HepG2 (cell line): ENCODE measurements around the gene MBD4. TPM values are rescaled to one million over a fixed set of nuclear protein-coding genes. Genes with fewer than 3 reads are reported as not detected.

Source experiments
- CREB3 ChIP-seq: sonication (generic); formaldehyde crosslinking; IDR thresholded peaks from 2 replicates; pipeline ENCODE4 v1.5.0; 2020; ENCODE audit warnings: missing genetic modification reagents
- EP300 ChIP-seq, 3 experiments: sonication (generic) in 1 of 3; formaldehyde crosslinking in 1 of 3; IDR thresholded peaks; 2 replicates each; pipeline versions ENCODE4 v1.5.1 to v1.6.1; 2011 to 2020; ENCODE audit warnings: low read depth in 2 of 3, low read length in 2 of 3, borderline replicate concordance in 1 of 3, improper control_type of control experiment in 1 of 3, mild to moderate bottlenecking in 1 of 3, missing genetic modification reagents in 1 of 3, moderate library complexity in 1 of 3
- HDAC2 ChIP-seq: sonication (generic); formaldehyde crosslinking; IDR thresholded peaks from 2 replicates; pipeline ENCODE4 v1.4.0; 2020; ENCODE audit warnings: missing genetic modification reagents
- HOXA7 ChIP-seq: sonication (generic); formaldehyde crosslinking; IDR thresholded peaks from 2 replicates; pipeline ENCODE4 v1.8.1; 2022; ENCODE audit warnings: mild to moderate bottlenecking, missing genetic modification reagents, moderate library complexity
- HOXA9 ChIP-seq: sonication (generic); formaldehyde crosslinking; IDR thresholded peaks from 2 replicates; pipeline ENCODE4 v1.8.1; 2022; ENCODE audit warnings: missing genetic modification reagents, mild to moderate bottlenecking, moderate library complexity, borderline replicate concordance
- KMT2A ChIP-seq: sonication (generic); formaldehyde crosslinking; IDR thresholded peaks from 2 replicates; pipeline ENCODE4 v1.4.0; 2020; ENCODE audit warnings: missing genetic modification reagents
- MATR3 ChIP-seq: sonication (generic); formaldehyde crosslinking; IDR thresholded peaks from 2 replicates; pipeline ENCODE4 v1.4.0; 2020; ENCODE audit warnings: missing genetic modification reagents
- MLLT10 ChIP-seq: sonication (generic); formaldehyde crosslinking; IDR thresholded peaks from 2 replicates; pipeline ENCODE4 v1.4.0; 2020; ENCODE audit warnings: missing genetic modification reagents
- NFIB ChIP-seq: sonication (generic); formaldehyde crosslinking; IDR thresholded peaks from 2 replicates; pipeline ENCODE4 v1.9.0; 2021; ENCODE audit warnings: missing genetic modification reagents, mild to moderate bottlenecking, borderline replicate concordance
- NKX3-1 ChIP-seq: sonication (generic); formaldehyde crosslinking; IDR thresholded peaks from 2 replicates; pipeline ENCODE4 v1.5.0; 2020; ENCODE audit warnings: missing genetic modification reagents
- RARA ChIP-seq: IDR thresholded peaks from 2 replicates; pipeline ENCODE4 v1.6.1; 2016; ENCODE audit warnings: missing genetic modification reagents, missing compliant biosample characterization
- TAF1 ChIP-seq: sonication (generic); formaldehyde crosslinking; IDR thresholded peaks from 2 replicates; pipeline ENCODE4 v1.4.0; 2020; ENCODE audit warnings: missing genetic modification reagents
- TSC22D2 ChIP-seq: sonication (generic); formaldehyde crosslinking; IDR thresholded peaks from 2 replicates; pipeline ENCODE4 v1.5.1; 2020; ENCODE audit warnings: missing genetic modification reagents, mild to moderate bottlenecking, borderline replicate concordance
- USF2 ChIP-seq, 2 experiments: sonication (generic) in 1 of 2; formaldehyde crosslinking in 1 of 2; IDR thresholded peaks; 2 replicates each; pipeline versions ENCODE4 v1.5.1 to v1.6.1; 2011 to 2020; ENCODE audit warnings: borderline replicate concordance in 1 of 2, low read depth in 1 of 2, low read length in 1 of 2, mild to moderate bottlenecking in 1 of 2, missing genetic modification reagents in 1 of 2, moderate library complexity in 1 of 2
- ZKSCAN5 ChIP-seq: sonication (generic); formaldehyde crosslinking; IDR thresholded peaks from 2 replicates; pipeline ENCODE4 v1.5.1; 2020; ENCODE audit warnings: mild to moderate bottlenecking, missing genetic modification reagents
- ZKSCAN8 ChIP-seq: IDR thresholded peaks from 2 replicates; pipeline ENCODE4 v1.6.1; 2016; ENCODE audit warnings: borderline replicate concordance, missing genetic modification reagents, missing compliant biosample characterization
- ZNF18 ChIP-seq: sonication (generic); formaldehyde crosslinking; IDR thresholded peaks from 2 replicates; pipeline ENCODE4 v1.8.0; 2022; ENCODE audit warnings: mild to moderate bottlenecking, missing genetic modification reagents; ENCODE audit not compliant: insufficient replicate concordance
- ZNF225 ChIP-seq: sonication (generic); formaldehyde crosslinking; IDR thresholded peaks from 2 replicates; pipeline ENCODE4 v1.4.0; 2020; ENCODE audit warnings: mild to moderate bottlenecking, missing genetic modification reagents
- ZNF547 ChIP-seq: sonication (generic); formaldehyde crosslinking; IDR thresholded peaks from 2 replicates; pipeline ENCODE4 v1.5.1; 2020; ENCODE audit warnings: mild to moderate bottlenecking, missing genetic modification reagents
- ZNF672 ChIP-seq: sonication (generic); formaldehyde crosslinking; IDR thresholded peaks from 2 replicates; pipeline ENCODE4 v1.8.1; 2022; ENCODE audit warnings: missing genetic modification reagents
- ZNF816 ChIP-seq: sonication (generic); formaldehyde crosslinking; IDR thresholded peaks from 2 replicates; pipeline ENCODE4 v1.8.0; 2022; ENCODE audit warnings: missing genetic modification reagents, mild to moderate bottlenecking, borderline replicate concordance
- polyA plus RNA-seq, 8 experiments: library from polyadenylated mRNA; depleted of rRNA in 3 of 8; stranded (reverse) in 7 of 8; unstranded in 1 of 8; fragments of >200 nt; fragmentation: Illumina TruSeq in 4 of 8; extraction: Trizol in 4 of 8; gene quantifications; 2 replicates each; pipeline versions ENCODE4 v1.2.1 to v1.2.3, GENCODE V29; 2011 to 2016; ENCODE audit warnings: low read depth in 4 of 8, missing spikeins in 1 of 8, mixed read lengths in 1 of 8; ENCODE audit not compliant: insufficient read depth in 1 of 8
- total RNA-seq, 5 experiments: library from RNA; depleted of rRNA; stranded (reverse); fragments of >200 nt; fragmentation: Illumina TruSeq; extraction: Trizol; gene quantifications; 2 replicates each; pipeline ENCODE4 v1.2.3, GENCODE V29; 2016; ENCODE audit warnings: low read depth in 1 of 5
- TF ChIP-seq, protein P1 (sequence below): IDR thresholded peaks from 2 replicates; pipeline ENCODE4 v1.6.1; 2018; ENCODE audit warnings: missing genetic modification reagents

MBD4 gene
- total and polyA plus RNA-seq, 2 of the 13 experiments (the other 11 are each of a cell fraction or from before 2014, with no cell fraction given): 14.9 to 25.3 TPM

DNA sequence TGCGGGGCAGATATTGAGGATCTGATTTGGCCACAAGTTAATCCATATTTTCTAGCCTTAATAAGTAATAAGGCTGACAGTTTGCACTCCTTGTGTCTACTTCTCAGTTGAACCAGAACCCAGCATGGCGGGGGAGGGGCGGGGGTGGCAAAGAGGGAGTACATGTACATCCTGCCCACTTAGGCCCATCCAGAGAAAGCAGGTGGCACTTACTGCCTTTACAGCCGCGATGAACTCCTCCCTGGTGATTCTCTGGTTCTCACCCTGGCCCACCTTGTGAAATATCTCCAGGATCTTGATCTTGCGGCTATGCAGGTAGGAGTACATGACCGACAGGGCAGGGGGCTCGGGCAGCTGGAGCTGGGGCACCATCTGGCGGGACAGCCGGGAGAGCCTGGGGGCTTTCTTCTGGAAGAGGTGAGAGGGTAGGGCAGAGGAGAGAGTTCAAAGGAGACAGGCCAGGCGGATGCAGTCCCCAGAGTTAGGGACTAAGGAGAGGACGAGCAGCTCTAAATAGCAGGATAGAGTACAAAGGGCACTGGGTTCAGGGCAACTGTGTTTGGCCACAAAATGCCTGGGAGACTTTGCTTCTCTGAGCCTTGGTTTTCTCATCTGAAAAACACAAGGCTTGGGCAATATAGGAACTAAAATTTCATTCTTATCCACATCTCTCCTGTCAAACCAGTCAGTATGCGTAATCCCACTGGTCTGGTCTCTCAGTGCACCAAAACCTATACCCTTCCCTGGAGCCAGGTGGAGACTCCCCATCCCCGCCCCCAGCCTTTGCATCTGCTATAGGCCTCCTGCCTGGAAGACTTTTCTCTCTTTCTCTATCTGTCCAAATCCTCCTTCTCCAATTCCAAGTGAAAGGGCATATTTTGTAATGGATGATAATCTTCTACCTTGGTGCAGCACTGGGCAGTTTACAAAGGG, 21.4 kb downstream of the MBD4 start (continued):
- TF ChIP-seq, protein P1, sequence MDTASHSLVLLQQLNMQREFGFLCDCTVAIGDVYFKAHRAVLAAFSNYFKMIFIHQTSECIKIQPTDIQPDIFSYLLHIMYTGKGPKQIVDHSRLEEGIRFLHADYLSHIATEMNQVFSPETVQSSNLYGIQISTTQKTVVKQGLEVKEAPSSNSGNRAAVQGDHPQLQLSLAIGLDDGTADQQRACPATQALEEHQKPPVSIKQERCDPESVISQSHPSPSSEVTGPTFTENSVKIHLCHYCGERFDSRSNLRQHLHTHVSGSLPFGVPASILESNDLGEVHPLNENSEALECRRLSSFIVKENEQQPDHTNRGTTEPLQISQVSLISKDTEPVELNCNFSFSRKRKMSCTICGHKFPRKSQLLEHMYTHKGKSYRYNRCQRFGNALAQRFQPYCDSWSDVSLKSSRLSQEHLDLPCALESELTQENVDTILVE (CRISPR knock-in tag): no peak
- no peak for TF ChIP-seq TSC22D2 (CRISPR knock-in tag)
- TF ChIP-seq HOXA7 (CRISPR knock-in tag): no peak
- no peak for TF ChIP-seq ZNF547 (CRISPR knock-in tag)
- no peak for TF ChIP-seq NFIB (CRISPR knock-in tag)
- no peak for TF ChIP-seq ZNF225 (CRISPR knock-in tag)
- TF ChIP-seq TAF1 (CRISPR knock-in tag): no peak
- no peak for TF ChIP-seq HOXA9 (CRISPR knock-in tag)
- no peak for TF ChIP-seq ZKSCAN5 (CRISPR knock-in tag)
- no peak for TF ChIP-seq EP300 (IDR thresholded peaks at IDR 0.05; ENCODE audit: low read depth in 2 of 2, low read length in 2 of 2)
- no peak for TF ChIP-seq EP300 (CRISPR knock-in tag; IDR thresholded peaks at IDR 0.05; ENCODE audit: borderline replicate concordance)
- TF ChIP-seq KMT2A (CRISPR knock-in tag): no peak
- no peak for TF ChIP-seq NKX3-1 (CRISPR knock-in tag)
- TF ChIP-seq HDAC2 (CRISPR knock-in tag): 0 out of 2 replicates have a peak, but pooled peaks have one; percentile 24
- no peak for TF ChIP-seq MATR3 (CRISPR knock-in tag)
- TF ChIP-seq MLLT10: no peak
- TF ChIP-seq RARA (CRISPR knock-in tag): peak; percentile 51; the same call in 1 of the 2 replicates
- TF ChIP-seq ZKSCAN8 (CRISPR knock-in tag): no peak
- no peak for TF ChIP-seq USF2 (IDR thresholded peaks at IDR 0.05; ENCODE audit: low read depth, low read length)
- no peak for TF ChIP-seq USF2 (CRISPR knock-in tag; IDR thresholded peaks at IDR 0.05; ENCODE audit: borderline replicate concordance)
- TF ChIP-seq ZNF816: no peak
- TF ChIP-seq ZNF18 (CRISPR knock-in tag): no peak
- TF ChIP-seq ZNF672 (CRISPR knock-in tag): no peak
- TF ChIP-seq CREB3 (CRISPR knock-in tag): no peak
